ENCODE data around the gene NONO.

- TF ChIP-seq, protein P1, sequence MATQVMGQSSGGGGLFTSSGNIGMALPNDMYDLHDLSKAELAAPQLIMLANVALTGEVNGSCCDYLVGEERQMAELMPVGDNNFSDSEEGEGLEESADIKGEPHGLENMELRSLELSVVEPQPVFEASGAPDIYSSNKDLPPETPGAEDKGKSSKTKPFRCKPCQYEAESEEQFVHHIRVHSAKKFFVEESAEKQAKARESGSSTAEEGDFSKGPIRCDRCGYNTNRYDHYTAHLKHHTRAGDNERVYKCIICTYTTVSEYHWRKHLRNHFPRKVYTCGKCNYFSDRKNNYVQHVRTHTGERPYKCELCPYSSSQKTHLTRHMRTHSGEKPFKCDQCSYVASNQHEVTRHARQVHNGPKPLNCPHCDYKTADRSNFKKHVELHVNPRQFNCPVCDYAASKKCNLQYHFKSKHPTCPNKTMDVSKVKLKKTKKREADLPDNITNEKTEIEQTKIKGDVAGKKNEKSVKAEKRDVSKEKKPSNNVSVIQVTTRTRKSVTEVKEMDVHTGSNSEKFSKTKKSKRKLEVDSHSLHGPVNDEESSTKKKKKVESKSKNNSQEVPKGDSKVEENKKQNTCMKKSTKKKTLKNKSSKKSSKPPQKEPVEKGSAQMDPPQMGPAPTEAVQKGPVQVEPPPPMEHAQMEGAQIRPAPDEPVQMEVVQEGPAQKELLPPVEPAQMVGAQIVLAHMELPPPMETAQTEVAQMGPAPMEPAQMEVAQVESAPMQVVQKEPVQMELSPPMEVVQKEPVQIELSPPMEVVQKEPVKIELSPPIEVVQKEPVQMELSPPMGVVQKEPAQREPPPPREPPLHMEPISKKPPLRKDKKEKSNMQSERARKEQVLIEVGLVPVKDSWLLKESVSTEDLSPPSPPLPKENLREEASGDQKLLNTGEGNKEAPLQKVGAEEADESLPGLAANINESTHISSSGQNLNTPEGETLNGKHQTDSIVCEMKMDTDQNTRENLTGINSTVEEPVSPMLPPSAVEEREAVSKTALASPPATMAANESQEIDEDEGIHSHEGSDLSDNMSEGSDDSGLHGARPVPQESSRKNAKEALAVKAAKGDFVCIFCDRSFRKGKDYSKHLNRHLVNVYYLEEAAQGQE (IDR thresholded peaks at IDR 0.05; ENCODE audit: unreplicated experiment) = no peak
- no peak for TF ChIP-seq EZH2phosphoT487 (IDR thresholded peaks at IDR 0.05; ENCODE audit: unreplicated experiment)
- TF ChIP-seq, protein P2, sequence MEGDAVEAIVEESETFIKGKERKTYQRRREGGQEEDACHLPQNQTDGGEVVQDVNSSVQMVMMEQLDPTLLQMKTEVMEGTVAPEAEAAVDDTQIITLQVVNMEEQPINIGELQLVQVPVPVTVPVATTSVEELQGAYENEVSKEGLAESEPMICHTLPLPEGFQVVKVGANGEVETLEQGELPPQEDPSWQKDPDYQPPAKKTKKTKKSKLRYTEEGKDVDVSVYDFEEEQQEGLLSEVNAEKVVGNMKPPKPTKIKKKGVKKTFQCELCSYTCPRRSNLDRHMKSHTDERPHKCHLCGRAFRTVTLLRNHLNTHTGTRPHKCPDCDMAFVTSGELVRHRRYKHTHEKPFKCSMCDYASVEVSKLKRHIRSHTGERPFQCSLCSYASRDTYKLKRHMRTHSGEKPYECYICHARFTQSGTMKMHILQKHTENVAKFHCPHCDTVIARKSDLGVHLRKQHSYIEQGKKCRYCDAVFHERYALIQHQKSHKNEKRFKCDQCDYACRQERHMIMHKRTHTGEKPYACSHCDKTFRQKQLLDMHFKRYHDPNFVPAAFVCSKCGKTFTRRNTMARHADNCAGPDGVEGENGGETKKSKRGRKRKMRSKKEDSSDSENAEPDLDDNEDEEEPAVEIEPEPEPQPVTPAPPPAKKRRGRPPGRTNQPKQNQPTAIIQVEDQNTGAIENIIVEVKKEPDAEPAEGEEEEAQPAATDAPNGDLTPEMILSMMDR (conservative IDR thresholded peaks at IDR 0.05; ENCODE audit: low read depth in 2 of 2) = no peak
- no peak for TF ChIP-seq EZH2 (IDR thresholded peaks at IDR 0.05; ENCODE audit: low read depth, unreplicated experiment)
- TF ChIP-seq, protein P3, sequence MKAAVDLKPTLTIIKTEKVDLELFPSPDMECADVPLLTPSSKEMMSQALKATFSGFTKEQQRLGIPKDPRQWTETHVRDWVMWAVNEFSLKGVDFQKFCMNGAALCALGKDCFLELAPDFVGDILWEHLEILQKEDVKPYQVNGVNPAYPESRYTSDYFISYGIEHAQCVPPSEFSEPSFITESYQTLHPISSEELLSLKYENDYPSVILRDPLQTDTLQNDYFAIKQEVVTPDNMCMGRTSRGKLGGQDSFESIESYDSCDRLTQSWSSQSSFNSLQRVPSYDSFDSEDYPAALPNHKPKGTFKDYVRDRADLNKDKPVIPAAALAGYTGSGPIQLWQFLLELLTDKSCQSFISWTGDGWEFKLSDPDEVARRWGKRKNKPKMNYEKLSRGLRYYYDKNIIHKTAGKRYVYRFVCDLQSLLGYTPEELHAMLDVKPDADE (IDR thresholded peaks at IDR 0.05) = no peak
- no peak for TF ChIP-seq POLR2AphosphoS5 (IDR thresholded peaks at IDR 0.05; ENCODE audit: low read depth)
- TF ChIP-seq STAT1 (IDR thresholded peaks at IDR 0.05; ENCODE audit: unreplicated experiment) = no peak
Measured at GRCh38 chrX:71256051-71256450, 27.4 kb upstream of the NONO start.

All from GM23338 (cell line).